ELR (cell line): ENCODE data around the gene GNA15.

Source experiments
- DNase-seq: peaks from one replicate; pipeline ENCODE4 v3.0.0-alpha.2; 2015; ENCODE audit warnings: low read depth

The GNA15 gene

DNA sequence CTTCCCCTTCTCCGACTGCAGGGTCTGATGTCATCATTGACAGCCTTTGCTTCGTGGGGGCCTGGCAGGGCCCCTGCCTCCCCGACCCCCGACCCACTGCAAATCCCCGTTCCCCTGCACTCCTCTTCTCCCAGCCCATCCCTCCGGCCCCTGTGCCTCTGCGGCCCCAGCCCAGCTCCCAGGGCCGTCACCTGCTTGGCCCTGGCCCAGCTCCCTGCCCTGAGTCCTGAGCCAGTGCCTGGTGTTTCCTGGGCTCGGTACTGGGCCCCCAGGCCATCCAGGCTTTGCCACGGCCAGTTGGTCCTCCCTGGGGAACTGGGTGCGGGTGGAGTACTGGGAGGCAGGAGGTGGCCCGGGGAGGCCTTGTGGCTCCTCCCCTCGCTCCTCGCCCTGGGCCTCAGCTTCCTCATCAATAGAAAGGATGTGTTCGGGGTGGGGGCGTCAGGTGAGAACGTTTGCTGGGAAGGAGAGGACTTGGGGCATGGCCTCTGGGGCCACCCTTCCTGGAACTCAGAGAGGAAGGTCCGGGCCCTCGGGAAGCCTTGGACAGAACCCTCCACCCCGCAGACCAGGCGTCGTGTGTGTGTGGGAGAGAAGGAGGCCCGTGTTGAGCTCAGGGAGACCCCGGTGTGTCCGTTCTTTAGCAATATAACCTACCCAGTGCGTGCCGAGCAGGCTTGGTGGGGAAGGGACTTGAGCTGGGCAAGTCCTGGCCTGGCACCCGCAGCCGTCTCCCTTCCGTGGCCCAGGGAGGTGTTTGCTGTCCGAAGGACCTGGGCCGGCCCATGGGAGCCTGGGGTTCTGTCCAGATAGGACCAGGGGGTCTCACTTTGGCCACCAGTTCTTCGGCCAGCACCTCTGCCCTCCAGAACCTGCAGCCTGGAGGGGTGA, 72.7 kb downstream of the GNA15 start:
- DNase-seq, result no peak

DNA sequence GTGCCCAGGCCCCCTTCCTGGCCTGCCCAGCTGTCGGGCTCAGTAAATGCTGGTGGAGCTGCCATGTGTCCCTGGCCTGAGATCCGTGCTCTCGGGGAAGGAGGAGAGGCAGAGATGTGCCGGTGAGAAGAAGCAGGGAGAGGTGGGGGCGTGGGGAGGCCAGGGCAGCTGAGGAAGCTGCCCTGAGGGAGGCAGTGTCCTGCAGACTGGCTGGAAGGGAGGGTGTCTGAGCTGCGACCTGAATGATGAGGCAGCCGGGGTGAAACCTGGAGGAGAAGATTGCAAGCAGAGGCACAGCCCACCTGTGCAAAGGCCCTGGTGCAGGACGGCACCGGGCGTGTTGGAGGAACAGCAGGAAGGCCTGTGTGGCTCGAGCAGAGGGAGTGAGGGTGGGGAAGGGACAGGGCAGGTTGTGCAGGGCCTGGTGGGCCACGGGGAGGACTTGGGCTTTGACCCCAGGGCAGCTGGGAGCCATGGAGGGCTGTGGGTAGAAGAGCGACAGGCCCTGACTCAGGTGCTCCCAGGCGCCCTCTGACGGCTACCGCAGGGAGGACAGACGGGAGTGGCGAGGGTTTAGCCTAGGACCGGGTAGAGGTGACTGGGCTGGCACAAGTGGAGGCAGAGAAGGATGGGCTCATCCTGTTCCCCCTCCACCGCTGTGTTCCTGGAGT, 74.6 kb downstream of the GNA15 start:
- peak; percentile 68 for DNase-seq

DNA sequence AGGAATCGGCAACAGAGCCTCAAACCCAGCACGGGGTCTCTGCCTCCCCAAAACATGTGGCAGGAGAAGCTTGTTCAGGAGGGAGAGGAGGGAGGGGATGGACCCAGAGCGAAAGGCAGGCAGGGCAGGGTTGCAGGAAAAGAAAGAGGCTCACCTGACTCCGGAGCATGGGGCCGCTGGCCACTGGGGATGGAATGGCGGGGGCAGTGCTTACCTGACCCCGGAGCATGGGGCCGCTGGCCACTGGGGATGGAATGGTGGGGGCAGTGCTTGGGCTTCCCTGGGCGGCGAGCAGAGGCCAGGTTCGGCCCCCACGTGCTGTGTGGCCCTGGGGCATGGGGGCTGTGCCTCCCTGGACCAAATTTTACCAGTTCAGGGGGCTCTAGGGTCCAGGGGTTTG, 75.4 kb downstream of the GNA15 start:
- no peak for DNase-seq

DNA sequence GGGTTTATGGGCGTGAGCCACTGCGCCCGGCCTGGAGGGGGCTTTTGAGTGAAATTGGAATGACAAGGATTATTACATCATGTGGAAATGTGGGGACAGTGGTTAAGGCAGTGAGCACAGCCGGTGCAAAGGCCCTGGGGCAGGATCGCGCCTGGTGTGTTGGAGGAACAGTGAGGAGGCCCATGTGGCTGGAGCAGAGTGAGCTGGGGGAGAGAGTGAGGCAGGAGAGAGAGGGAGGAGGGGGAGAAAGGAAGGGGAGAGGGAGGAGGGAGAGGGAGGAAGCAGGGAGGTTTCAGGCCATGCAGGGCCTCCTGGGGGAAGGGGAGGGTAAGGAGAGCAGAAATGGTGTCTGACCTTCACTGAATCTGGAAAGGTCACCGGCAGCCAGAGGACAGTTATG, 77.3 kb downstream of the GNA15 start:
- no peak for DNase-seq
